Inflammatory macrophage treated with lipopolysaccharide for 4 hours (primary cell): Measurements from ENCODE around the gene ASIP.
"Not testable (repeated sequence)": the region's sequence is repeated elsewhere in the genome, so short reads cannot be mapped to it uniquely, and the experiment has no call there.

Source experiments
- DNase-seq: peaks from one replicate; pipeline ENCODE4 v3.0.0-alpha.2; 2020

Gene ASIP

GRCh38 chr20:34290471-34290870, 49.2 kb downstream of the ASIP start:
- no peak for DNase-seq

DNA sequence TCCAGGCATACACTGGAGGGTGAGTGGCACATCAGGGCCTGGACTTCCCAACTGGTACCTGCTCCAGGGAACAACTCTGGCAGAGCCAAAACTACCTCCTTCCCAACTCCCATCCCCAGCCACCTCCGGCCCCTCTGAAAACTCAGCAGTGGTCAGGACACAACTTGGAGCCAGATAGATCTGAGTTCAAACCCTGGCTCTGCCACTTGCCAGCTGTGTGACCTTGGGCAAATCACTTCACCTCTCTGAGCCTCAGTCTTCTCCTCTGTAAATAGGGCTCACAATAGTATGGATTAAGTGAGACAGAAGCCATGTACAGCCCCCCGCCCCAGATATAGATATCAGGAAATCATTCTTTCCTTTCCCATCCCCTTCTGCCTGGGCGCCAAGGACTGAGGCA, 51.3 kb downstream of the ASIP start:
- DNase-seq, result no peak

DNA sequence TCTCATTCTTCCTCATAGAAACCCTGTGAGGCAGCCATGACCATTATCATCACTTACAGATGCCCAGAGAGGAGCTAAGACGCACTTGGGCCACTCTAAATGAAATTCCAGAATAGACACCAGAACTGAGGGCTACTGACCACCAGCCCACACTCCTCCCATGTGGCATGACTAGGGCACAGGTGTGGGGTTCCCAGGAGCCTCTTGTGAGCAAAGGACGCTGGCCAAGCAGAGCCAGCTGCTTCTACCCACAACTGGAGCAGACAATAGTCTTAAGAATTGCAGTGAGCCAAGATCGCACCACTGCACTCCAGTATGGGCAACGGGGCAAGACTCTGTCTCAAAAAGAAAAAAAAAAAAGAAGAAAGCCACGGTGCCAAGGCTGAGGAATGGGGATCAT, 51.9 kb downstream of the ASIP start:
- no peak for DNase-seq

DNA sequence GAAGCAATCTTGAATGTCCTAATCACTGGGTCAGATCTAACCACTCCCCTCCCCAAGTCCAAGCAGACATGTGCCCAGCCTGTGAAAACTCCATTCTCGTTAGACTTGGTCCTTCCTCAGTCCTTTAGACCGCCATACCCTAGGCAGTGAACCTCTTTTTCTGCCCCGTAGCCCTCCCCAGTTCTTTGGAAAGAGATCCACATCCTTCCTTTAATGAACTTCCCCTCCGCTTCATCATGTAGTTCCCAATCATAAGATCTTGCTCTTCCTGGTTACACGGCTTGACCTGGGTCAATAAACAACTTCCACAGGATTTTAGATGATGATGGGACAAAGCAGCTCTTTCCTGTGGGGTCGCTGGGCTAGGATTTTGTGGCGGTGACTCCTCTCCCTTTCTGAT, 52.4 kb downstream of the ASIP start:
- DNase-seq, result no peak

DNA sequence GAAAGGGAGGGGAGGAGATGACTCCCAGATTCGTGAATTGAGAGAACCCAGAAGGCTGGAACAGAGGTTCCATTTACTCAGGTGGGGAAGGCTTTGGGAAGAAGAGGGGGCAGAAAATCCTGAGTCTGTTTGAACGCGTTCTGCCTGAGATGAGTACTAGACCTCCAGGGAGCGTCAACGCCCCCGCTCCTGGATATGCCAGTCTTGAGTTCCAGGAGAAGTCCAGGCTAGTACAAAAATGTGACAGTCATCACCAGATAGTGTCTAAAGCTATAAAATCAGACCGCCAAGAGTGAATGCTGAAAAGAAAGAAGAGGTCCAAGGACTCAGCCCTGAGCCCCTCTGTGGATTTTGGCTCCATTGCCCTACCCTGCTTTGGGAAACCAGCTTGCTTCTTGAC, 53.3 kb downstream of the ASIP start:
- DNase-seq, result no peak

DNA sequence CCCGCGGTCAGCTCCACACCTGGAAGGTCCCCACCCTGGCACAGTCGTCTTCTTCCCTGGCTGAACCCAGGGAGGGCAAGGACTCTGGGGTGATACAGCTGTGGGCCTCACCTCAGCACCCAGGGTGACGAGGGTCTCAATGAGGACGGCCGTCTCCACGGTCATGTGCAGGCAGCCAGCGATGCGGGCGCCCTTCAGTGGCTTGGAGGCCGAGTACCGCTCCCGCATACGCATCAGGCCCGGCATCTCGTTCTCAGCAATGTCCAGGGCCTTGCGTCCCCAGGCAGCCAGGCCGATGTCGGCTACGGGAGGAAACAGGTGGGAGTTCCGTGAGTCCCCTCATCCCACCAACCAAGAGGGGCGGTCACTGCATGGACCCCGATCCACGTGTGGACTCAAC, 54.1 kb downstream of the ASIP start:
- DNase-seq, result no peak

GRCh38 chr20:34296468-34296867, 55.2 kb downstream of the ASIP start:
- no peak for DNase-seq

GRCh38 chr20:34298294-34298784, 57.1 kb downstream of the ASIP start:
- DNase-seq, result not testable (repeated sequence)

DNA sequence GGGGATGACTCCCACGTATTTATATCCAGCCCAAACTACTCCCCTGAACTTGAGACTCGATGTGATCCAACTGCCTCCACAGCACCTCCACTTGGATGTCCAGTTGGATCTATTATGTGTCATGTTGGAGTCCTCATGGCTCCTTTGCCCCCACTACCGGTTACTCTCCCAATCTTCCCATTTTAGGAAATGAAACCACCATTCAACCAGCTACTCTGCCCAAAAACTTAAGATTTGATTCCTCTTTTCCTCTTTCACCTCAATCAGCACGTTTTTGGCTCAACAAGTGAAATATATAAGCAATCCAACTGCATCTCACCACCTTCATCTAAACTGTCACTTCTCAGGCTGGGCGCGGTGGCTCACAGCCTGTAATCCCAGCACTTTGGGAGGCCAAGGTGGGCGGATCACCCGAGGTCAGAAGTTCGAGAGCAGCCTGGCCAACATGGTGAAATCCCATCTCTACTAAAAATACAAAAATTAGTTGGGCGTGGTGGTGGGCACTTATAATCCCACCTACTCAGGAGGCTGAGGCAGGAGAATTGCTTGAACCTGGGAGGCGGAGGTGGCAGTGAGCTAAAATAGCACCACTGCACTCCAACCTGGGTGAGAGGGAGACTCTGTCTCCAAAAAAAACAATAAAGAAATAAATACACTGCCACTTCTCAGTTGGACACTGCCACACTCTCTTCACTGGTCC, 58.5 kb downstream of the ASIP start:
- peak; percentile 69 for DNase-seq

DNA sequence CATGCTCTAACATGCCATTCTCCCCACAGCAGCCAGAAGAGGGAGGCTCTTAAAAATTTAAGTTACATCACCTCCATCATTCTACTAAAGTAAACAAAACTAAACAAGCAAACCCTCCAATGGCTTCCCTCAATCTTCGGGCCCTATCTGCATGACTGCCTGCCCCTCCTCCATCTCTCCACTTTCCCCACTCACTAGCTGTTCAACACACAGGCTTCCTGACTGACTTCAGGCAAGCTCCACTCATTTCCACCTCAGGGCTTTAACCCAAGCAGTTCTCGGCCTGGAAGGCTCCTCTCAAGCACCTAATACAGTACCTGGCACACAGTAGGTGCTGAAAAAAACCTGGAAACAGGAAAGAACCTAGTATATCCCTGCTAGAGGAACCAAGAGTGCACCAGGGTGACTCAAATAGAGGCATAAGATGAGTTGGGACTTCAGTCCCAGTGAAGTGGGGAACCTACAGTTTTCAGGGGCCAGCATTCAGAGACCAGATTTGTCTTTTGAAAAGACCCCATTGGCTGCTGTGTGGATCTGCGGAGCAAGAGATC, 59.1 kb downstream of the ASIP start:
- no peak for DNase-seq

DNA sequence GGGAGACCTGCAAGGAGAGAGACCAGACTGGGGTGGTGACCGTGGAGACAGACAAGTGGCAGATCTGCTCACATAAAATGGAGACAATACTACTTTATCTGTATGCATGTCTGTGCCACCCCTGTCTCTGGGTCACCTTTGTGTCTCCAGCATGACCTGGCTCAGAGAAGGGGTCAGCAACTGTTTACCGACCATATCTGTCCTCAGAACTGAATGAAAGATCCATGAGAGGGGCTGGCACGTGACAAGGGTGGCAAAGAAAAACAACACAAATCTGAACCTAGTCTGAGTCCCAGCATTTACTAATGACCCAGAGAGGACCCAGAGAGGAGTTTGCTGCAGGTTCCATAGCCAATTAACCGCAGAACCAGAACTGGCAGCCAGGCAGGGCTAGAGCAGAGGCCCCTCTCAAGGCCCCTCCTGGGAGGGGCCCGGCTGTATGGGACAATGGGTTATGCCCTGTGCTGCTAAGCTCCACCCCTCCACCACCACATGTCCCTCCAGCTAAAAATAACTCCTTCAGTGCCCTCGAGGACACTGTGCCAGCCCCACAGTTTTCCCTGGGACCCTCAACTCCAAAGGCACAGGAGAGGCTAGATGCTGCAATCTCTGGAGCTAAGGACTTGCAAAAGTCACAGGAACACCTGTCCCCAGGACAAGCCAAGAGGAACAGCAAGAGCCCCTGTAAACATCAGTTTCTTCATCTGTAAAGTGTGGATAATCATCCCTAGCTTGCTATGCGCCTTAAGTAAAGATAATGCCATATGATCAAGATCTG, 59.8 kb downstream of the ASIP start:
- DNase-seq, result no peak

DNA sequence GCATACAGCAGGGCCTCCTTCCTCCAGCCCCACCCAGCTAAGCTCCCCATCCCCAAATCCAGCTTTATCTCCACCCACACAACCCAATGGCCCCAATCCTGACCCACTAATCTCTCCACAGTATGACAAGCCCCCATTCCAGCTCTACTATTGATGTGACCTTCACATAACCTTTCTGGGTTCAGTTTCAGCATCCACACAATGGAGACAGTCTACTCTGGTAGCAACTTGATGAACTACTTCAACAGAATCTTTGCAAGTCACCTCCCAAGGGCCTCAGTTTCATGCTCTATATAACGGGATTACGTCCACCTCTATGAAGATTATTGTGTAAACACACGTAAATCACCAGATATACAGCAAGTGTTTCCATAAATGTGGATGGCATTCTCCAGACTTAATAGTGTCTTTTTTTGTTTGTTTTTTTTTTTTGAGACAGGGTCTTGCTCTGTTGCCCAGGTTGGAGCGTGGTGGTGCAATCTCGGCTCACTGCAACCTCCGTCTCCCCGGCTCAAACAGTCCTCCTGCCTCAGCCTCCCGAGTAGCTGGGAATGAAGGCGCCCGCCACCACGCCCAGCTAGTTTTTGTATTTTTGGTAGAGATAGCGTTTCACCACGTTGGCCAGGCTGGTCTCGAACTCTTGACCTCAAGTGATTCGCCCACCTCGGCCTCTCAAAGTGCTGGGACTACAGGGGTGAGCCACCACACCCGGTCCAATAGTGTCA, 60.5 kb downstream of the ASIP start:
- DNase-seq, result no peak

- DNase-seq, result no peak
Observed at GRCh38 chr20:34302312-34302722, 61.1 kb downstream of the ASIP start.

GRCh38 chr20:34302723-34303533, 61.7 kb downstream of the ASIP start, which contains the start of gene AHCY:
TSS of gene AHCY (minus strand) at chr20:34303355. CDS start at chr20:34303270, 85 bp downstream.
- peak; percentile 98 for DNase-seq

GRCh38 chr20:34305333-34306230, 64.4 kb downstream of the ASIP start:
- DNase-seq, result no peak

DNA sequence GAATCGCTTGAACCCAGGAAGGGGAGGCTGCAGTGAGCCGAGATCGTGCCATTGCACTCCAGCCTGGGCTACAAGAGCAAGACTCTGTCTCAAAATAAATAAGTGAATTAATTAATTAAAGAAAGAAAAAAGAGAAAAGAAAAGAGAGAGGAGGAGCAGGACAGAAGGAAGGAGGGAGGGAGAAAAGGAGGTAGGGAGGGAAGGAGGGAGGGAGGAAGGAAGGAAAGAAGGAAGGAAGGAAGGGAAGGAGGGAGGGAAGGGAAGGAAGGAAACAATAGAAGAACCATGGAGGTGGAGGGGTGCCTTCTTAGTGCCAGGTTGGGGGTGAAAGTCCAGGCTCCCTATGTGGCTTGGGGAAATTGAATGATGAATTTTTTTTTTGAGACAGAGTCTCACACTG, 68.5 kb downstream of the ASIP start:
- DNase-seq, result no peak

GRCh38 chr20:34310481-34311117, 69.4 kb downstream of the ASIP start:
- DNase-seq, result no peak

- DNase-seq, result no peak
Observed at GRCh38 chr20:34311118-34312023, 70.1 kb downstream of the ASIP start.

GRCh38 chr20:34312024-34312460, 70.8 kb downstream of the ASIP start:
- DNase-seq, result no peak
